ENCODE measurements around the gene PCSK1.

Gene PCSK1

DNA sequence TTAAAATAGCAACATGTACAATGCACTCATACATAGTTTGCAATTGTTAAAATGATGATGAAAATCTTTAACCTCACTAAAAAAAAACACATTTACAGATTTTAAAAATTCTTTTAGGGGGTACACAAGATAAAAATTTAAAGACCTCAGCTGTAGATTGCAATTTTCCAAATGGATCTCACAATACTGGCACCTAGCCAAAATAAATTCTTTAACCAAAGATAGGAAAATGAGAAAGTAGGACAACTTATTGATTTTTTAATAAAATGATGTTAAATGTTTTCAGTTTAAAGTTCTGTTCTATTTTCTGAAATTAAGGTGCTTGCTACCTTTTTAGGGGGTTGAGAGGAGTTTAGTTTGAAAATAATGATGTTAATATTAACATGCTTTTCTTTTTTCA, 90.0 kb downstream of the PCSK1 start:
- no peak overlapping the region for H3K4me2 ChIP-seq (ENCODE audit: low read length)
- H3K36me3 ChIP-seq (ENCODE audit: insufficient read depth, low read length), result no peaks in the 10 kb centered on the region
- H3K79me2 ChIP-seq (ENCODE audit: insufficient read depth, low read length), result no peaks in the 10 kb centered on the region
- no peak overlapping the region for H3K9ac ChIP-seq (ENCODE audit: low read length)
- H3K9me2 ChIP-seq (ENCODE audit: low read depth, low read length), result no peaks in the 10 kb centered on the region
- H4K20me1 ChIP-seq (ENCODE audit: insufficient read depth, low read length), result no peaks in the 10 kb centered on the region
- no peak overlapping the region for H3K27ac ChIP-seq (ENCODE audit: low read depth, low read length, poor library complexity, severe bottlenecking)
- no peak overlapping the region for H3K4me3 ChIP-seq (ENCODE audit: low read depth, low read length, poor library complexity, severe bottlenecking)
- no peak for TF ChIP-seq EZH2 (IDR thresholded peaks at IDR 0.05; ENCODE audit: borderline replicate concordance, low read length)
- TF ChIP-seq, protein P1, sequence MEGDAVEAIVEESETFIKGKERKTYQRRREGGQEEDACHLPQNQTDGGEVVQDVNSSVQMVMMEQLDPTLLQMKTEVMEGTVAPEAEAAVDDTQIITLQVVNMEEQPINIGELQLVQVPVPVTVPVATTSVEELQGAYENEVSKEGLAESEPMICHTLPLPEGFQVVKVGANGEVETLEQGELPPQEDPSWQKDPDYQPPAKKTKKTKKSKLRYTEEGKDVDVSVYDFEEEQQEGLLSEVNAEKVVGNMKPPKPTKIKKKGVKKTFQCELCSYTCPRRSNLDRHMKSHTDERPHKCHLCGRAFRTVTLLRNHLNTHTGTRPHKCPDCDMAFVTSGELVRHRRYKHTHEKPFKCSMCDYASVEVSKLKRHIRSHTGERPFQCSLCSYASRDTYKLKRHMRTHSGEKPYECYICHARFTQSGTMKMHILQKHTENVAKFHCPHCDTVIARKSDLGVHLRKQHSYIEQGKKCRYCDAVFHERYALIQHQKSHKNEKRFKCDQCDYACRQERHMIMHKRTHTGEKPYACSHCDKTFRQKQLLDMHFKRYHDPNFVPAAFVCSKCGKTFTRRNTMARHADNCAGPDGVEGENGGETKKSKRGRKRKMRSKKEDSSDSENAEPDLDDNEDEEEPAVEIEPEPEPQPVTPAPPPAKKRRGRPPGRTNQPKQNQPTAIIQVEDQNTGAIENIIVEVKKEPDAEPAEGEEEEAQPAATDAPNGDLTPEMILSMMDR (IDR thresholded peaks at IDR 0.05; ENCODE audit: low read length), result no peak
- no peak overlapping the region for H2AFZ ChIP-seq (ENCODE audit: low read length)
- no peaks in the 10 kb centered on the region for H3K27me3 ChIP-seq (ENCODE audit: insufficient read depth, low read length)
- H3K4me1 ChIP-seq (ENCODE audit: insufficient read depth, low read length, severe bottlenecking), result no peaks in the 10 kb centered on the region
- no peaks in the 10 kb centered on the region for H3K9me3 ChIP-seq (ENCODE audit: low read length)
- no peaks in the 10 kb centered on the region for H3F3A ChIP-seq (ENCODE audit: insufficient read depth, low read length)

DNA sequence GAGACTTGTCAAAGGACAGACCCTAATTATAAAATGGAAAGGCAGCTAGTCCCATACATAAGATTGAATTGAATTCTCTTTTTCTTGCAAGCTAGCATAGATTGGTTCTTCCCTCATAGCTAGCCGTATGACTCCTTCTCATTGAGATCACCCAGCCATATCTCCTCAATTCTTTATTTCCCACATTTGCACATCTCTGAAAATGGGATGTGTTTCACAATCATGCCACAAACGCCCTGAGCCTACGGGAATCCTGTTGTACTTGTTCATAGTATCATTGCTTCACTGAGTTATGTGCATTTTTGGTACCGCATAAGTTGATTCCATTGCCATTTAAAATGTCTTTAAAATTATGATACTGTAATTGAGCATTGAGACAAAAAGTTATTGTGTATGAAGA, 90.5 kb downstream of the PCSK1 start:
- Histone ChIP-seq H3K4me1 (ENCODE audit: insufficient read depth, low read length, severe bottlenecking) (no peaks in the 10 kb centered on the region), H3K9me2 (ENCODE audit: low read depth, low read length) (no peaks in the 10 kb centered on the region), H3F3A (ENCODE audit: insufficient read depth, low read length) (no peaks in the 10 kb centered on the region), H3K27me3 (ENCODE audit: insufficient read depth, low read length) (no peaks in the 10 kb centered on the region), H3K27ac (ENCODE audit: low read depth, low read length, poor library complexity, severe bottlenecking) (no peak overlapping the region), H2AFZ (ENCODE audit: low read length) (no peak overlapping the region), H3K9ac (ENCODE audit: low read length) (no peak overlapping the region), H3K79me2 (ENCODE audit: insufficient read depth, low read length) (no peaks in the 10 kb centered on the region), H3K9me3 (ENCODE audit: low read length) (no peaks in the 10 kb centered on the region), H3K4me2 (ENCODE audit: low read length) (no peak overlapping the region), H4K20me1 (ENCODE audit: insufficient read depth, low read length) (no peaks in the 10 kb centered on the region), H3K36me3 (ENCODE audit: insufficient read depth, low read length) (no peaks in the 10 kb centered on the region), H3K4me3 (ENCODE audit: low read depth, low read length, poor library complexity, severe bottlenecking) (no peak overlapping the region)
- TF ChIP-seq EZH2 (IDR thresholded peaks at IDR 0.05; ENCODE audit: borderline replicate concordance, low read length), result no peak
- TF ChIP-seq, protein P1 (IDR thresholded peaks at IDR 0.05; ENCODE audit: low read length), result no peak
